Neuronal stem cell (in vitro differentiated cells): Measurements from ENCODE around the gene PCGF3.

Source experiments
- DNase-seq: peaks from one replicate; pipeline ENCODE4 v3.0.0-alpha.2; 2013; ENCODE audit warnings: low spot score
- H2AFZ ChIP-seq: one replicate; pipeline ENCODE4 v1.6.1; 2013; ENCODE audit warnings: mild to moderate bottlenecking, low read length, inconsistent platforms
- H2AK5ac ChIP-seq: 2 replicates; pipeline ENCODE4 v1.6.1; 2013; ENCODE audit warnings: low read depth, mild to moderate bottlenecking, inconsistent platforms, low read length, moderate library complexity, mixed read lengths
- H2BK120ac ChIP-seq: 2 replicates; pipeline ENCODE4 v1.6.1; 2013; ENCODE audit warnings: low read depth, mild to moderate bottlenecking, inconsistent platforms, low read length, moderate library complexity, mixed read lengths
- H2BK12ac ChIP-seq: one replicate; pipeline ENCODE4 v1.6.1; 2013; ENCODE audit warnings: low read length, inconsistent platforms
- H2BK15ac ChIP-seq: 2 replicates; pipeline ENCODE4 v1.6.1; 2013; ENCODE audit warnings: mild to moderate bottlenecking, low read length, inconsistent platforms, mixed read lengths
- H2BK5ac ChIP-seq: one replicate; pipeline ENCODE4 v1.6.1; 2013; ENCODE audit warnings: inconsistent platforms, mild to moderate bottlenecking, low read length, moderate library complexity
- H3K14ac ChIP-seq: one replicate; pipeline ENCODE4 v1.6.1; 2013; ENCODE audit warnings: low read length, inconsistent platforms
- H3K18ac ChIP-seq: 2 replicates; pipeline ENCODE4 v1.6.1; 2013; ENCODE audit warnings: low read length, inconsistent platforms
- H3K23ac ChIP-seq: 2 replicates; pipeline ENCODE4 v1.6.1; 2013; ENCODE audit warnings: low read depth, mild to moderate bottlenecking, mixed read lengths, low read length, inconsistent platforms; ENCODE audit not compliant: poor library complexity
- H3K27ac ChIP-seq: replicated peaks from 3 replicates; pipeline ENCODE4 v1.5.1; 2013; ENCODE audit warnings: low read length, inconsistent platforms
- H3K27me3 ChIP-seq, 3 experiments: 2 replicates each; pipeline ENCODE4 v1.6.1; 2013; ENCODE audit warnings: low read length in 3 of 3, mild to moderate bottlenecking in 2 of 3, inconsistent platforms in 1 of 3, low read depth in 1 of 3, mixed read lengths in 1 of 3, moderate library complexity in 1 of 3; ENCODE audit not compliant: control insufficient read depth in 3 of 3, insufficient read depth in 3 of 3
- H3K36me3 ChIP-seq, 2 donors: replicated peaks in 1 of 2; 2 replicates each; pipeline ENCODE4 v1.6.1; 2013; ENCODE audit warnings: low read length in 2 of 2; ENCODE audit not compliant: control insufficient read depth in 2 of 2, insufficient read depth in 2 of 2
- H3K4ac ChIP-seq: 2 replicates; pipeline ENCODE4 v1.6.1; 2013; ENCODE audit warnings: inconsistent platforms, mild to moderate bottlenecking, low read length, moderate library complexity
- H3K4me1 ChIP-seq, 2 donors: 1 replicate in 1 of 2; 2 replicates in 1 of 2; pipeline ENCODE4 v1.6.1; 2013; ENCODE audit warnings: low read length in 2 of 2, low read depth in 1 of 2; ENCODE audit not compliant: control insufficient read depth in 2 of 2, insufficient read depth in 1 of 2
- H3K4me2 ChIP-seq: one replicate; pipeline ENCODE4 v1.6.1; 2013; ENCODE audit warnings: mild to moderate bottlenecking, low read length, inconsistent platforms; ENCODE audit not compliant: insufficient read depth, poor library complexity, severe bottlenecking
- H3K4me3 ChIP-seq, 2 donors: 2 replicates each; pipeline ENCODE4 v1.5.1; 2013; ENCODE audit warnings: low read length in 2 of 2, mild to moderate bottlenecking in 2 of 2, inconsistent platforms in 1 of 2, moderate library complexity in 1 of 2
- H3K79me1 ChIP-seq: one replicate; pipeline ENCODE4 v1.6.1; 2013; ENCODE audit warnings: low read depth, mild to moderate bottlenecking, inconsistent platforms, low read length, moderate library complexity
- H3K9ac ChIP-seq: one replicate; pipeline ENCODE4 v1.6.1; 2013; ENCODE audit warnings: mild to moderate bottlenecking, low read depth, low read length, inconsistent platforms; ENCODE audit not compliant: poor library complexity
- H3K9me3 ChIP-seq, 2 donors: replicated peaks in 1 of 2; 2 replicates each; pipeline versions ENCODE3 to v1.6.1; 2013; ENCODE audit warnings: low read length in 2 of 2, mild to moderate bottlenecking in 2 of 2, inconsistent platforms in 1 of 2, low read depth in 1 of 2, mixed read lengths in 1 of 2, moderate library complexity in 1 of 2; ENCODE audit not compliant: control insufficient read depth in 2 of 2, insufficient read depth in 1 of 2
- H4K8ac ChIP-seq: one replicate; pipeline ENCODE4 v1.6.1; 2013; ENCODE audit warnings: low read depth, mild to moderate bottlenecking, inconsistent platforms, low read length, moderate library complexity
- H4K91ac ChIP-seq: one replicate; pipeline ENCODE4 v1.6.1; 2013; ENCODE audit warnings: low read length, low read depth, mild to moderate bottlenecking, inconsistent platforms; ENCODE audit not compliant: poor library complexity
- WGBS, 2 donors: extraction: QIAGEN DNeasy Blood & Tissue Kit; methylation state at CpG; one replicate each; pipeline ENCODE4 v1.1.7; 2013; ENCODE audit warnings: missing lambda C conversion rate in 2 of 2, mixed read lengths in 1 of 2; ENCODE audit not compliant: insufficient read length in 2 of 2, insufficient replicate concordance in 1 of 2; ENCODE audit errors: extremely low coverage in 2 of 2; 5-methylcytosine and 5-hydroxymethylcytosine counted together

PCGF3 gene

GRCh38 chr4:761086-761485 lies 55.5 kb downstream of the PCGF3 start:
- Histone ChIP-seq H2BK5ac (no peak overlapping the region), H3K18ac (no peak overlapping the region), H2AK5ac (no peak overlapping the region), H3K27me3 (no peaks in the 10 kb centered on the region), H3K79me1 (peaks cover 6% of the 10 kb centered on the region), H4K91ac (no peak overlapping the region), H3K23ac (no peak overlapping the region), H3K14ac (no peak overlapping the region), H3K4me3 (no peak overlapping the region), H2BK12ac (no peak overlapping the region), H3K9ac (no peak overlapping the region), H3K9me3 (peaks cover 35 to 49% of the 10 kb centered on the region in 2 donors), H3K4me2 (no peak overlapping the region), H4K8ac (no peak overlapping the region), H2AFZ (no peak overlapping the region), H2BK120ac (no peak overlapping the region), H3K4ac (no peak overlapping the region), H3K27ac (no peak overlapping the region), H2BK15ac (no peak overlapping the region), H3K4me1 (no peaks in the 10 kb centered on the region), H3K36me3 (peaks cover 58 to 83% of the 10 kb centered on the region in 2 donors)
- DNase-seq: no peak
- no CpG with 5 or more reads among the region's 14 CpGs for WGBS, 2 donors

- Histone ChIP-seq H2BK15ac (no peak overlapping the region), H3K4me2 (no peak overlapping the region), H2AK5ac (no peak overlapping the region), H3K9me3 (peaks cover 33 to 51% of the 10 kb centered on the region in 2 donors), H3K4me1 (no peaks in the 10 kb centered on the region), H3K18ac (peak overlapping the region; percentile 31), H3K27ac (no peak overlapping the region), H4K8ac (no peak overlapping the region), H3K9ac (no peak overlapping the region), H2BK12ac (no peak overlapping the region), H2AFZ (no peak overlapping the region), H3K23ac (no peak overlapping the region), H3K27me3 (no peaks in the 10 kb centered on the region), H3K79me1 (peaks cover 6% of the 10 kb centered on the region), H3K4ac (no peak overlapping the region), H4K91ac (no peak overlapping the region), H2BK5ac (no peak overlapping the region), H3K14ac (no peak overlapping the region), H2BK120ac (no peak overlapping the region), H3K4me3 (no peak overlapping the region), H3K36me3 (peaks cover 62 to 83% of the 10 kb centered on the region in 2 donors)
- DNase-seq: no peak
- WGBS, 2 donors: no CpG with 5 or more reads among the region's 14 CpGs
These were observed 56.1 kb downstream of the PCGF3 start for GRCh38 chr4:761739-762138.

- H3K36me3 ChIP-seq: peaks cover 62 to 83% of the 10 kb centered on the region in 2 donors
- no peak overlapping the region for H2BK15ac ChIP-seq
- H2BK5ac ChIP-seq: no peak overlapping the region
- H3K9me3 ChIP-seq: peaks cover 26 to 50% of the 10 kb centered on the region in 2 donors
- H2AFZ ChIP-seq: no peak overlapping the region
- H3K4me3 ChIP-seq: no peak overlapping the region
- no peaks in the 10 kb centered on the region for H3K27me3 ChIP-seq
- DNase-seq: no peak
- no peak overlapping the region for H3K14ac ChIP-seq
- no peak overlapping the region for H3K4ac ChIP-seq
- no peak overlapping the region for H3K23ac ChIP-seq
- H3K9ac ChIP-seq: no peak overlapping the region
- no peak overlapping the region for H3K4me2 ChIP-seq
- no peak overlapping the region for H4K8ac ChIP-seq
- H3K79me1 ChIP-seq: peaks cover 3% of the 10 kb centered on the region
- no peaks in the 10 kb centered on the region for H3K4me1 ChIP-seq
- H3K27ac ChIP-seq: no peak overlapping the region
- WGBS, 2 donors: no CpG with 5 or more reads among the region's 24 CpGs
- H2AK5ac ChIP-seq: no peak overlapping the region
- H2BK120ac ChIP-seq: no peak overlapping the region
- no peak overlapping the region for H4K91ac ChIP-seq
- no peak overlapping the region for H2BK12ac ChIP-seq
- H3K18ac ChIP-seq: no peak overlapping the region
These were observed 56.9 kb downstream of the PCGF3 start for GRCh38 chr4:762211-763190.

GRCh38 chr4:763191-763810 lies 57.7 kb downstream of the PCGF3 start:
- H2BK5ac ChIP-seq: no peak overlapping the region
- DNase-seq: no peak
- H2AFZ ChIP-seq: no peak overlapping the region
- H2BK15ac ChIP-seq: no peak overlapping the region
- H3K18ac ChIP-seq: no peak overlapping the region
- H3K27me3 ChIP-seq: no peaks in the 10 kb centered on the region
- no peaks in the 10 kb centered on the region for H3K4me1 ChIP-seq
- no peak overlapping the region for H2BK120ac ChIP-seq
- no CpG with 5 or more reads among the region's 23 CpGs for WGBS, 2 donors
- H3K23ac ChIP-seq: peak overlapping the region; percentile 56
- H2AK5ac ChIP-seq: no peak overlapping the region
- no peak overlapping the region for H3K9ac ChIP-seq
- H3K36me3 ChIP-seq: peaks cover 65 to 85% of the 10 kb centered on the region in 2 donors
- no peak overlapping the region for H3K27ac ChIP-seq
- no peak overlapping the region for H3K4me3 ChIP-seq
- peaks cover 26 to 53% of the 10 kb centered on the region in 2 donors for H3K9me3 ChIP-seq
- H3K4ac ChIP-seq: no peak overlapping the region
- H3K79me1 ChIP-seq: peaks cover 3% of the 10 kb centered on the region
- H2BK12ac ChIP-seq: no peak overlapping the region
- no peak overlapping the region for H3K4me2 ChIP-seq
- no peak overlapping the region for H4K8ac ChIP-seq
- no peak overlapping the region for H4K91ac ChIP-seq
- no peak overlapping the region for H3K14ac ChIP-seq
